B cell (primary cell): Measurements from ENCODE around the gene ANO2. TPM values are rescaled to one million over a fixed set of nuclear protein-coding genes. Genes with fewer than 3 reads are reported as not detected.

ENCODE experiments used
- ATAC-seq: fragments of 200-7000 bp; cut with Tn5 transposase; one replicate; pipeline ENCODE4 v1.10.0; 2021; ENCODE audit warnings: low read depth, mild to moderate bottlenecking, moderate number of reproducible peaks, moderate library complexity
- CTCF ChIA-PET: fragments of 350-600 bp; sonication (Branson Sonifier 250); formaldehyde crosslinking; loops from one replicate; lab custom pipeline; 2021; ENCODE audit warnings: antibody characterized with exemption, inconsistent platforms; lab: Charles Lee
- POLR2A ChIA-PET: fragments of 350-600 bp; sonication (Branson Sonifier 250); formaldehyde crosslinking; loops from one replicate; lab custom pipeline; 2021; ENCODE audit warnings: antibody characterized with exemption; lab: Charles Lee
- DNase-seq: peaks from one replicate; pipeline ENCODE4 v3.0.0; 2013
- H2AFZ ChIP-seq: 2 replicates; pipeline ENCODE4 v1.6.1; 2012; ENCODE audit warnings: mild to moderate bottlenecking, low read depth, low read length; ENCODE audit not compliant: insufficient read depth, poor library complexity, severe bottlenecking
- H3K27ac ChIP-seq, 2 donors: 1 replicate in 1 of 2; 2 replicates in 1 of 2; pipeline ENCODE4 v1.5.1; 2012 to 2013; ENCODE audit warnings: low read length in 2 of 2, mild to moderate bottlenecking in 2 of 2, moderate library complexity in 1 of 2
- H3K27me3 ChIP-seq, 4 experiments: fragments of 200-600 bp in 1 of 4; sonication (generic) in 1 of 4; replicated peaks in 1 of 4; 1 replicate in 2 of 4; 2 replicates in 2 of 4; pipeline versions ENCODE4 v1.6.1 to v1.7.0; 2013 to 2016; ENCODE audit warnings: low read length in 3 of 4, mild to moderate bottlenecking in 2 of 4, mixed read lengths in 1 of 4, moderate library complexity in 1 of 4; ENCODE audit not compliant: insufficient read depth in 4 of 4, control insufficient read depth in 3 of 4; ENCODE audit errors: control extremely low read depth in 1 of 4
- H3K36me3 ChIP-seq, 2 experiments: replicated peaks in 1 of 2; 1 replicate in 1 of 2; 2 replicates in 1 of 2; pipeline versions ENCODE4 v1.6.1 to v1.7.1; 2013; ENCODE audit warnings: low read length in 1 of 2; ENCODE audit not compliant: insufficient read depth in 2 of 2, control insufficient read depth in 1 of 2; ENCODE audit errors: control extremely low read depth in 1 of 2, extremely low read depth in 1 of 2
- H3K4me1 ChIP-seq, 2 donors: fragments of 200-600 bp in 1 of 2; sonication (generic) in 1 of 2; 1 replicate in 1 of 2; 2 replicates in 1 of 2; pipeline versions ENCODE4 v1.5.1 to v1.6.1; 2013 to 2017; ENCODE audit warnings: low read length in 2 of 2; ENCODE audit not compliant: control insufficient read depth in 2 of 2, insufficient read depth in 2 of 2
- H3K4me2 ChIP-seq: replicated peaks from 2 replicates; pipeline ENCODE3; 2012; ENCODE audit warnings: mild to moderate bottlenecking, low read depth, low read length; ENCODE audit not compliant: poor library complexity, severe bottlenecking
- H3K4me3 ChIP-seq, 5 experiments: fragments of 200-600 bp in 1 of 5; sonication (generic) in 1 of 5; 1 replicate in 3 of 5; 2 replicates in 2 of 5; pipeline versions ENCODE4 v1.5.1 to v1.7.0; 2011 to 2016; ENCODE audit warnings: low read length in 4 of 5, mild to moderate bottlenecking in 4 of 5, low read depth in 2 of 5, control low read depth in 1 of 5, moderate library complexity in 1 of 5; ENCODE audit not compliant: insufficient read depth in 1 of 5; ENCODE audit errors: control extremely low read depth in 1 of 5, extremely low read depth in 1 of 5
- H3K79me2 ChIP-seq: fragments of 200-600 bp; sonication (generic); one replicate; pipeline ENCODE4 v1.6.0; 2016; ENCODE audit warnings: low read length; ENCODE audit not compliant: control insufficient read depth, insufficient read depth
- H3K9ac ChIP-seq: fragments of 200-600 bp; sonication (generic); 2 replicates; pipeline ENCODE4 v1.6.1; 2017; ENCODE audit warnings: mild to moderate bottlenecking, low read length, moderate library complexity
- H3K9me3 ChIP-seq, 3 donors: one replicate each; pipeline versions ENCODE4 v1.6.1 to v1.7.1; 2013; ENCODE audit warnings: low read length in 2 of 3; ENCODE audit not compliant: control insufficient read depth in 2 of 3, insufficient read depth in 1 of 3; ENCODE audit errors: control extremely low read depth in 1 of 3
- H4K20me1 ChIP-seq: 2 replicates; pipeline ENCODE4 v1.6.0; 2012; ENCODE audit warnings: mild to moderate bottlenecking, low read length; ENCODE audit not compliant: insufficient read depth, control insufficient read depth, poor library complexity, severe bottlenecking
- H3K27ac Mint-ChIP-seq: one replicate; pipeline ENCODE4 v1.8.0; 2021; ENCODE audit warnings: mixed read lengths
- H3K27me3 Mint-ChIP-seq: one replicate; pipeline ENCODE4 v1.8.0; 2021; ENCODE audit warnings: mixed read lengths
- H3K4me1 Mint-ChIP-seq: one replicate; pipeline ENCODE4 v1.8.0; 2021; ENCODE audit warnings: mixed read lengths
- H3K4me3 Mint-ChIP-seq: one replicate; pipeline ENCODE4 v1.8.0; 2021; ENCODE audit warnings: mixed read lengths
- H3K9me3 Mint-ChIP-seq: one replicate; pipeline ENCODE4 v1.8.0; 2022; ENCODE audit warnings: mixed read lengths; ENCODE audit not compliant: insufficient read depth
- EZH2 ChIP-seq: IDR thresholded peaks from 2 replicates; pipeline ENCODE4 v1.6.1; 2012; ENCODE audit warnings: borderline replicate concordance, low read depth, mild to moderate bottlenecking, moderate library complexity, low read length; ENCODE audit not compliant: insufficient read depth, poor library complexity, severe bottlenecking
- WGBS: methylation state at CpG from one replicate; pipeline ENCODE4 v1.1.5; 2013; ENCODE audit warnings: missing lambda C conversion rate; ENCODE audit not compliant: insufficient coverage; 5-methylcytosine and 5-hydroxymethylcytosine counted together
- intact Hi-C: fragments of 100-400 bp; cut with micrococcal nuclease; formaldehyde crosslinking; loops from one replicate; pipeline ENCODE4 v1.10.0; 2022
- polyA plus RNA-seq: library from polyadenylated mRNA; depleted of rRNA; stranded (reverse); fragments of >200 nt; gene quantifications from 2 replicates; pipeline ENCODE4 v1.2.3, GENCODE V29; 2012
- total RNA-seq, 2 donors: library from RNA; stranded (reverse); fragments of 120-200 nt in 1 of 2; gene quantifications; 1 replicate in 1 of 2; 2 replicates in 1 of 2; pipeline versions ENCODE4 v1.2.3 to v1.2.4, GENCODE V29; 2013 to 2022
- TF ChIP-seq, protein P1 (sequence below): fragments of 200-600 bp; IDR thresholded peaks from one replicate; pipeline ENCODE4 v1.8.0; 2022; ENCODE audit warnings: antibody characterized with exemption, mild to moderate bottlenecking

The ANO2 gene
- total and polyA plus RNA-seq, 2 donors (not counting 1 experiment from before 2014, with no cell fraction given), result not detected

DNA sequence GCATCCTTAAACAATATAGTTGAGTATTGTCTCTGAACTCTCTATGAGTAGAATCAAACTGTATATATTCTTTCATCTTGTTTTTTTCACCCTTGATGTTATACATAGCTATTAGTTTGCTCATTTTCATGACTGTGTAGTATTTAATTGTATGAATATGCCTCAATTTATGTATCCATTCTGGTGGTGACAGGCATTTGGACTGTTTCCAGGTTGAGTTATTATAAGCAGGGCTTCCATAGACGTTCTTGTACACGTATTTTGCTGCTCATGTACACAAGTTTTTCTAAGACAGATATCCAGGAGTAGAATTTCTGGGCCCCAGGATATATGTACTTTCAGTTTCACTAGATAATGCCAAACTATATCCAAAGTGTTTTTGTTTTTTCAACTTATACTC is 301.8 kb downstream of the ANO2 start:
- no peaks in the 10 kb centered on the region for H3K4me1 ChIP-seq
- H3K4me1 Mint-ChIP-seq, result no peaks in the 10 kb centered on the region
- no peaks in the 10 kb centered on the region for H3K79me2 ChIP-seq
- CTCF ChIA-PET, result interaction anchor here (0.8 kb wide), 1 partner anchor 13 kb away, joined by 3 read pairs; no protein-coding TSS in a partner anchor
- no peak overlapping the region for H3K4me2 ChIP-seq
- no peak overlapping the region for H3K9ac ChIP-seq
- no peaks in the 10 kb centered on the region for H3K9me3 Mint-ChIP-seq
- intact Hi-C loops, result no loop called here
- H3K36me3 ChIP-seq, result no peaks in the 10 kb centered on the region
- no peaks in the 10 kb centered on the region for H3K27me3 ChIP-seq
- POLR2A ChIA-PET, result no interaction called here
- H3K27ac ChIP-seq, result no peak overlapping the region
- H3K27me3 Mint-ChIP-seq, result peaks cover 8% of the 10 kb centered on the region
- ATAC-seq, result no peak
- TF ChIP-seq EZH2, result no peak
- no peak overlapping the region for H3K4me3 ChIP-seq
- no peak overlapping the region for H2AFZ ChIP-seq
- H3K27ac Mint-ChIP-seq, result no peak overlapping the region
- no CpG with 5 or more reads among the region's 2 CpGs for WGBS
- no peak overlapping the region for H3K4me3 Mint-ChIP-seq
- no peaks in the 10 kb centered on the region for H3K9me3 ChIP-seq
- H4K20me1 ChIP-seq, result no peaks in the 10 kb centered on the region
- no peak for DNase-seq

DNA sequence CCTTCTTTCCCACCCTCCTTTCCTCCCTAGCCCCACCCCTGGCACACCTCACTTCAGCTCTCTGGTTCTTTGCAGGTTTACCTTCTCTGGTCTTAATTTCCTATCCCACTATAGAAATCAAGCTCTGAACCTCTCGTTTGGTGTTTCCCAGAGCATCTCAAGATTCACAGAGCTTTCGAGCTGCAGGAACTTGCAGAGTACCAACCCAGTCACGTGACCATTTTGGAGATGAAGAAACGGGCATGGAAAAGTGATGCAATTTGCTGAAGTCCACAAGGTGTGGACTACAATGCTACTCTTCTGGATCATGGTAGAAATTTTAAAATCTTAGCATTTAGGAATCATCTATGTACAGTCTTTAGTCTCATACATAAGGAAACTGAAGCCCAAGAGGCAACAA is 307.4 kb downstream of the ANO2 start:
- Mint-ChIP-seq H3K9me3 (no peaks in the 10 kb centered on the region), H3K4me3 (no peak overlapping the region), H3K4me1 (no peaks in the 10 kb centered on the region), H3K27me3 (peaks cover 6% of the 10 kb centered on the region), H3K27ac (no peak overlapping the region)
- no peak overlapping the region for H3K27ac ChIP-seq
- H3K4me1 ChIP-seq, result no peaks in the 10 kb centered on the region
- ATAC-seq (no peak), DNase-seq (no peak)
- H3K79me2 ChIP-seq, result no peaks in the 10 kb centered on the region
- no peaks in the 10 kb centered on the region for H3K9me3 ChIP-seq
- no peak overlapping the region for H3K9ac ChIP-seq
- ChIA-PET CTCF (no interaction called here), POLR2A (no interaction called here)
- H3K36me3 ChIP-seq, result no peaks in the 10 kb centered on the region
- H3K4me2 ChIP-seq, result no peak overlapping the region
- TF ChIP-seq, protein P1, sequence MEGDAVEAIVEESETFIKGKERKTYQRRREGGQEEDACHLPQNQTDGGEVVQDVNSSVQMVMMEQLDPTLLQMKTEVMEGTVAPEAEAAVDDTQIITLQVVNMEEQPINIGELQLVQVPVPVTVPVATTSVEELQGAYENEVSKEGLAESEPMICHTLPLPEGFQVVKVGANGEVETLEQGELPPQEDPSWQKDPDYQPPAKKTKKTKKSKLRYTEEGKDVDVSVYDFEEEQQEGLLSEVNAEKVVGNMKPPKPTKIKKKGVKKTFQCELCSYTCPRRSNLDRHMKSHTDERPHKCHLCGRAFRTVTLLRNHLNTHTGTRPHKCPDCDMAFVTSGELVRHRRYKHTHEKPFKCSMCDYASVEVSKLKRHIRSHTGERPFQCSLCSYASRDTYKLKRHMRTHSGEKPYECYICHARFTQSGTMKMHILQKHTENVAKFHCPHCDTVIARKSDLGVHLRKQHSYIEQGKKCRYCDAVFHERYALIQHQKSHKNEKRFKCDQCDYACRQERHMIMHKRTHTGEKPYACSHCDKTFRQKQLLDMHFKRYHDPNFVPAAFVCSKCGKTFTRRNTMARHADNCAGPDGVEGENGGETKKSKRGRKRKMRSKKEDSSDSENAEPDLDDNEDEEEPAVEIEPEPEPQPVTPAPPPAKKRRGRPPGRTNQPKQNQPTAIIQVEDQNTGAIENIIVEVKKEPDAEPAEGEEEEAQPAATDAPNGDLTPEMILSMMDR, result no peak
- TF ChIP-seq EZH2, result no peak
- H4K20me1 ChIP-seq, result no peaks in the 10 kb centered on the region
- intact Hi-C loops, result no loop called here
- H3K4me3 ChIP-seq, result no peak overlapping the region
- WGBS, result 67% methylated on average over 1 of the region's 4 CpGs
- H2AFZ ChIP-seq, result no peak overlapping the region
- H3K27me3 ChIP-seq, result no peaks in the 10 kb centered on the region
